ENCODE data around the gene ZGPAT.

Gene ZGPAT

DNA sequence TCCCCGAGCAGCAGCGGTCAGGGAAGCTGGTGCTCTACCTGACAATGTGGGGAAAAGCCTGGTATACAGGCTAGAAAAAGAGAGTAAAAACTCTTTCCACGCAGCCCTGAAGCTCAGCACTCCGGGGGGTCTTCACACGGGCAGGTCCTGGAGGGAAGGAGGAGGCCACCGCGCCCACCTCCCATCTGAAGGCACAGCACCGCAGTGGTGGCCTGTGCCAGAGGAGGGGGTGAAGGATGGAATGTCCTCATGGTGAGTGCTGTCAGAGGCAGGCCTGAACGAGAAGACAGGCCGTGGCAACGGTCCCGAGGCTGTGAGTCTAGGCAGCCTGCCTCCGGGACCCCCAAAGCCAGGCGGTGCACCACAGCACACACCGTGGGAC is 37.6 kb downstream of the ZGPAT start:
- no peak for DNase-seq

GRCh38 chr20:63745961-63746731 is 38.3 kb downstream of the ZGPAT start:
- no peak for DNase-seq

DNA sequence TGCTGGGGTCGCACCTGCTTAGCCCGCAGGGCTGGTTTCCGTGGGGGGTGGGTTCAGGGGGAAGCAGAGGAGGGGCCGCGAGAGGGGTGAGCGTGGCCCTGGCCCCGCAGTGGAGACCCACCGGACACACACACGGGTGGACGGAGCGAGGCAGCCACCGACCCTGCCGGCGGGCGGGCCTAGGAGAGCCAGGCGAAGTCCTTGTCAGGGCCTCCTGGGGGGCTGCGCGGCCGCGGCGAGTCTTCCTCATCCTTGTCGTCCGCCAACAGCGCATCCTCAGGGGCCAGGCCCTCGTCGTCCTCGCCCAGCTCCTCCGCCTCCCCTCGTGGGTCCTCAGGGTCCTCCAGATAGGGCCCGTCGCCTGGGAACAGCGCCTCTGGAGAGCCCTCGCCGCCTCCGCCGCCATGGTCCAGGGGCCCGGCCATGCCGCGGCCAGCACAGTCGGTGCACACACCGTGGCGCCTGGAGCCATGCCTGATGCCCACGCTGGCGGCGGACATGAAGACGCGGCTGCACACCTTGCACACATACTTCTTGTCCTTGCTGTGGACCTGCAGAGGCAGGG is 39.0 kb downstream of the ZGPAT start:
- DNase-seq = no peak

DNA sequence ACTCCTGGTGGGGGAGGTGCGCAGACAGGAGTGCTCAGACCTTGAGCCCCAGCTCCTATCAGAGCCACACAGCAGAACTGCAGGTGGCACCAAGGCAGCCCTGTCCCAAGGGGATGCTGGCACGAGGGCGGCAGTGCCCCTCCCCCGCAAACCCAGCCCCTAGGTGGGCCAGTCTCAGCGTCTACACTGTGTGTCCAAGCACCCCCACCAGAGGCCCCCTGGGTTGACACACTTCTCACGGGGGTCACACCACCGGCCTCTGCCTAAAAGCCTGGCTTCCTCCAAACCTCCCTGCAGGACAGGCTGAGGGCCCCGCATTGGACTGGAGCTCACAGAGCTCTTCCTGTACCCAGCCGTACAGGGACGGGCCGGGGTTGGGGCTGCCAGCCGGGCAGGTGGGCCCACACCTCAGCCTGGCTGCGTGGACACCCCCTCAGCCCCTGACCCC is 39.8 kb downstream of the ZGPAT start:
- DNase-seq = no peak

DNA sequence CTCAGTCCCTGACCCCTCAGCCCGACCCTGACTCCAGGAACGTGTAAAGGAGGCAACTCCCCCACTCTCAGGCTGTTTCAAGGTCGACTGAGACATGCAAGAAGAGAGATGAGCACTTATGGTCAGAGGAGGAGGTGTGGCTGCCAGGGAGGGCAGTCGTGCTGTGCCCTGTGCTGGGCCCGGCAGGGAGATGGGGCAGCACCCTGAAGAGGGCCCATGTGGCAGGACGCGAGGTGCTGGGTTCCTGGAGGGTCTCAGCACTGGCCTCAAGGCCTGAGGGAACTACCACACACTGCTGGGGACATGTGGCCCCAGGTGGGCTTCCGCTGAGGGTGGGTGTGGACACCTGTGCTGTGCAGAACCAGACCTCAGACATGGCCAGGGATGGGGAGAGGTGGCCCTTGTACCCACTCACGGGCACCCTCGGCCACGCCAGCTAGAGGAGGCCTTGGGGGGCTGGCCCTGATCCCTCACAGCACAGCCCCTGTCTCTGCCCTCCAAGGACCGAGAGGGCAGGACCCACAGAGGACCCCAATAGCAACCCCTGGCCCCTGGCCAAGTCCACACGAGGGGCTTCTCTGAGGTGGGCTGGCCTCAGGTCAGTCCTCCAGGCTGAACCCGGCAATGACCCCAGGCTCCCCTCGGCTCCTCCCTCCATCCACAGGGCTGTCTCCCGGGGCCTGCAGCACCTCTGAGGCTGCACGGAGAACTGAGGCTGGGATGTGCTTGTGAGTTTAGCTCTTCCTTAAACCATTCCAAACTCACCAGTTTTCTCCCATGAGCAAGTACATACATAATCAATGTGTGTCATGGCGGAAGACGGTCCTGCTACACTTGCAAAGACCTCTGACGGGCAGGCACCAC is 40.5 kb downstream of the ZGPAT start:
- no peak for DNase-seq

DNA sequence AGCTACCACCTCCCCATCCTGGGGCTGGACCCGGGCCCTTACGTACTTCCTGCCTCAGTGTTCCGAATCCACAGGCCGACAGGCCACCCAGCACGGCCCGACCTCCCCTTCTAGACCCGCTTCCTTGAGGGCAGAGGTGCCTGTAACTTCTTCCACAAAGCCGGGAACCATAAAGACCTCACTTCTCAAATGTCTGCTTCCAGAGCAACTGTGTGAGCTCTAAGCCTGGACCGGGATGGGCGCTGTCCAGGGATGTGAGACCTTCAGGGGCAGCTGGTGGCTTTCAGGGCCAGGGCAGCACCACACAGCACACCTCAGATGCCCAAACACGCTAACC is 41.1 kb downstream of the ZGPAT start:
- no peak for DNase-seq

- DNase-seq = no peak
Measured at GRCh38 chr20:63749597-63750508, 42.0 kb downstream of the ZGPAT start.

- peak; percentile 60 for DNase-seq
Measured at GRCh38 chr20:63750807-63751470, 43.1 kb downstream of the ZGPAT start.

GRCh38 chr20:63751471-63752271 is 43.8 kb downstream of the ZGPAT start:
- DNase-seq = no peak

GRCh38 chr20:63752411-63753101 is 44.7 kb downstream of the ZGPAT start:
- DNase-seq = no peak

- DNase-seq = no peak
Measured at GRCh38 chr20:63753381-63753780, 45.5 kb downstream of the ZGPAT start.

DNA sequence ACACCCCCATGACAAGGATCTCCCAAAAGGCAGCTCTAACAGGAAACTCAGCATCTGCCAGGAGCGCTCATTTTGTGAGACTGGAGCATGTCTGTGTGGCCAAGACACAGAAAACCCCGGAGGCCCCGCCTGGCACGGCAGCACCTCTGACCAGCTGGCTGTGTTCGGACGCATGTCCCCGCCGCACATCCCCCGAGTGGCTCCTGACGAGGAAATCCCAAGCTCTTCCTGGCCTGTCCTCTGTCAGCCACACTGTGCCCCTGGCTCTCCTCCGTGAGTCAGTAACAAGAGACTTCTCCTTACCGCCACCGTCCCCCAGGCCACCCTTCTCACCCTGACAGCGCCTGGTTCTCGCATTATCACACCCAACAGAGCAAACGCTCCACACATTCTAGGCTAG is 46.2 kb downstream of the ZGPAT start:
- DNase-seq = no peak

DNA sequence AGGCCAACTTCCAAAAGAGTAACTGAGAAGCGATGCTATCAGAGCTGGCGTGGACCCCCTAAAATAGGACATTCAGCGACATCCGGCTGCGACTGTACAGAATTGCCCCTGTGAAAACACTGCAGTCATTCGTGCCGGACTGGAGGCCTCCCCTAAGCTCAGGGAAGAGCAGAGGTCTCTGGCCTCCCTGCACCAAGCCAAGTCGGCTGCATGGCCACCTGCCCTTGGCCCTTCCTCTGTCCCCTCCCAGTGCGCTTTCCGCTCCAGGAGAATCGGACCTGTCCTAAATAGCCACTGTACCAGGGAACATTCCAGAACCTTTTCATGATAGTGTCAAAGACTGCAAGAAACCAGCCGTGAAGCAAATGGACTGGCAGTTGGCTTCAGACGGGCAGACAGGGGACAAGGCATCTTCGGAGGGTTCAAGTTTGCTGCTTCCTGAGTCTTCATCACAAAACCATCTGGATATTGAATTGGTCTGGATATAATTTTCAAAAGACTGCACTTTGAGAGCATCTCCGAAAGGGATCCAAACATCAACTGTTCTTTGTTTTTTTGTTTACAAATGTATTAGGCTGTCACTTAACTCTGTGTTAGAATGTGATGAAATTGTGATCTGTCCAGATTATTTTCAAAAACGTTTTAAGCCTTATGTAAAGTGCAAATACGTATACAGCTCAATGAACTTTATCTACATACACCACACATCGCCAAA is 48.3 kb downstream of the ZGPAT start:
- no peak for DNase-seq

- DNase-seq = no peak
Measured at GRCh38 chr20:63756648-63756991, 48.8 kb downstream of the ZGPAT start.

DNA sequence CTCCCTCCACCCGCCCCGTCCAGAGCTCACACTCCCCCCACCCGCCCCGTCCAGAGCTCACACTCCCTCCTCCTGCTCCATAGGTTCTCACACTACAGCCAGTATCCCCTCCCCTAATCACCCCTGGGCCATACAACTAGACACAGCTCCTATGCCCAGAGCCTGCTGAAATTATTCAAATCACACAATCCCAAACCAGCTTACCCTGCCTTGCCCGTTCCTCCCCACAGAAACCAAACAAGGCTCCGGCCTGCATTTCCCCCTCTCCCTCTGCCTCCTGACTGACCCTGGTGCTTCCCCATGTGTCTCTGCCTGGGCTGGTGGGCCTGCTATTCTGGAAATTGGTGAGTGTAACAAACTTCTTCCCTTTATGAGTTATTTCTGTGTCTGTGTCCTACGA is 50.3 kb downstream of the ZGPAT start:
- DNase-seq = no peak

DNA sequence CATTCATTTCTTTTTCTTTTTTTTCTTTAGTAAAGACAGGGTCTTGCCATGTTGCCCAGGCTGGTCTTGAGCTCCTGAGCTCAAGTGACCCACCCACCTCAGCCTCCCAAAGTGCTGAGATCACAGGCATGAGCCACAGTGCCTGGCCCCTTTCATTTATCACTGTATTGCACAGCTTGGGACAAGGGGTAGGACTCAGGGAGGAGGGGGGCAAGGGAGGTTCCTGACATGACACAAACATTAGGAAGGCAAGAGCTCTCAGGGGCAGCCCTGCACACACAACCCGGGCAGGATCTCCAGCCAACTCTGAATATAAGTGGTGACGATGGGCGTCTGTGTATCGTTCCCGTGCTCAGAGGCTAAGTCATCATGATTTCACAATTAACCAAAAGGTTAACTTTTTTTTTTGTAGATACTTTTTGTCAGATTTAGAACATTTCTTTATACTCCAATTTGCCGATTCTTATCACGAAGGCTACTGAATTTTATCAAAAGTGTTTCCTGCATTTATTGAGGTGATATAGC is 51.6 kb downstream of the ZGPAT start:
- DNase-seq = no peak

DNA sequence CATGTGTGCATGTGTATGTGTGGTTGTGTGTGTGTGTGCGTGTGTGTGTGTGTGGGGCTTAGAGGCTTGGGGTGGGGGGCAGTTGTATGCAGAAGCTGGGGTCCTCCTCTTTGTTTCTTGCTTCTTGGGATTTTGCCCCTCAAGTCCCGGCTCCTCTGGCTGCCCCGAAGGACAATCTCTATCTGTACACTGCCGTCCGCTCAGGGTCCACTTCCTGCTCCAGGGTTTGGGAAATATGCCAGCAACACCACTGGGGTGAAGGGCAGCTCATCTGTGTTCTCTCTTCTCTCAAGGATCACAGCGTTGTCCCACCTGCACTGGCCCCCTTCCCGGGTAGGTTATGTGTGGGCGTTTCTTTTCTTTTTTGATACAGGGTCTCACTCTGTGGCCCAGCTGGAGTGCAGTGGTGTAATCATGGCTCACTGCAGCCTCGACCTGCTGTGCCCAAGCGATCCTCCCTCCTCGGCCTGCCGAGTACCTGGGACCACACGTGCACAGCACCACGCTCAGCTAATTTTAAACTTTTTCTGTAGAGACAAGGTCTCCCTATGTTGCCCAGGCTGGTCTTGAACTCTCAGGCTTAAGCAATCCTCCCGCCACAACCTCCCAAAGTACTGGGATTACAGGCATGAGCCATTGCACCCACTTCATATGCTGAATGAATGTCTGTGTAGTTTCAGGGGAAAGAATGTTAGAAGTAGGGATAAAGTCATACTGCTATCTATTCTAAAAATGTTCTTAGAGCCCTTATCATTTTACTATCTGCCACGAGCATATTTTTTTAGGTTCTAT is 57.4 kb downstream of the ZGPAT start:
- no peak for DNase-seq

- no peak for DNase-seq
Measured at GRCh38 chr20:63765902-63766301, 58.1 kb downstream of the ZGPAT start.
